ENCODE measurements around the gene SLC1A1.
"Not testable (repeated sequence)": the region's sequence is repeated elsewhere in the genome, so short reads cannot be mapped to it uniquely, and the experiment has no call there.

Gene SLC1A1

GRCh38 chr9:4537581-4537980, 47.3 kb downstream of the SLC1A1 start:
- peaks cover 0 to 7% (median 5%) of the 10 kb centered on the region in 3 donors for H3K9me3 ChIP-seq
- TF ChIP-seq CTCF (IDR thresholded peaks at IDR 0.05) = no peak
- intact Hi-C loops (cut with DNase I; ENCODE audit: low total_unique reads) = no loop called here
- H3K4me1 ChIP-seq = no peaks in the 10 kb centered on the region
- no peak for DNase-seq
- H3K27me3 ChIP-seq = no peaks in the 10 kb centered on the region
- H3K36me3 ChIP-seq = peaks cover 0 to 13% (median 10%) of the 10 kb centered on the region in 3 donors
- no peak overlapping the region for H3K4me3 ChIP-seq
- no peak overlapping the region for H3K27ac ChIP-seq

GRCh38 chr9:4538107-4538506, 47.8 kb downstream of the SLC1A1 start:
- Histone ChIP-seq H3K4me3 (no peak overlapping the region), H3K27me3 (no peaks in the 10 kb centered on the region), H3K9me3 (peaks cover 0 to 7% (median 5%) of the 10 kb centered on the region in 3 donors), H3K27ac (no peak overlapping the region), H3K4me1 (no peaks in the 10 kb centered on the region), H3K36me3 (peaks cover 0 to 13% (median 10%) of the 10 kb centered on the region in 3 donors)
- TF ChIP-seq CTCF (IDR thresholded peaks at IDR 0.05) = no peak
- no peak for DNase-seq
- intact Hi-C loops (cut with DNase I; ENCODE audit: low total_unique reads) = no loop called here

GRCh38 chr9:4538621-4539020, 48.4 kb downstream of the SLC1A1 start:
- Histone ChIP-seq H3K4me1 (no peaks in the 10 kb centered on the region), H3K27ac (no peak overlapping the region), H3K36me3 (peaks cover 0 to 13% (median 10%) of the 10 kb centered on the region in 3 donors), H3K9me3 (peaks cover 0 to 7% (median 5%) of the 10 kb centered on the region in 3 donors), H3K4me3 (no peak overlapping the region), H3K27me3 (no peaks in the 10 kb centered on the region)
- no peak for TF ChIP-seq CTCF (IDR thresholded peaks at IDR 0.05)
- intact Hi-C loops (cut with DNase I; ENCODE audit: low total_unique reads) = no loop called here
- DNase-seq = no peak

- Histone ChIP-seq H3K9me3 (peaks cover 0 to 7% (median 5%) of the 10 kb centered on the region in 3 donors), H3K4me3 (no peak overlapping the region), H3K36me3 (peaks cover 0 to 13% (median 10%) of the 10 kb centered on the region in 3 donors), H3K4me1 (peaks cover 0 to 5% (median 4%) of the 10 kb centered on the region in 4 donors), H3K27me3 (no peaks in the 10 kb centered on the region), H3K27ac (no peak overlapping the region)
- no peak for TF ChIP-seq CTCF (IDR thresholded peaks at IDR 0.05)
- no peak for DNase-seq
- intact Hi-C loops (cut with DNase I; ENCODE audit: low total_unique reads) = no loop called here
These were observed 50.2 kb downstream of the SLC1A1 start for GRCh38 chr9:4540425-4540824.

GRCh38 chr9:4541281-4541680, 51.0 kb downstream of the SLC1A1 start:
- no peak for TF ChIP-seq CTCF (IDR thresholded peaks at IDR 0.05)
- no peaks in the 10 kb centered on the region for H3K27me3 ChIP-seq
- no peak for DNase-seq
- H3K36me3 ChIP-seq = peaks cover 0 to 13% (median 10%) of the 10 kb centered on the region in 3 donors
- peaks cover 0 to 13% (median 8%) of the 10 kb centered on the region in 4 donors for H3K4me1 ChIP-seq
- no peak overlapping the region for H3K4me3 ChIP-seq
- peaks cover 0 to 7% (median 5%) of the 10 kb centered on the region in 3 donors for H3K9me3 ChIP-seq
- no peak overlapping the region for H3K27ac ChIP-seq
- intact Hi-C loops (cut with DNase I; ENCODE audit: low total_unique reads) = no loop called here

- Histone ChIP-seq H3K4me1 (peaks cover 0 to 19% (median 8%) of the 10 kb centered on the region in 4 donors), H3K27ac (no peak overlapping the region), H3K4me3 (no peak overlapping the region), H3K36me3 (peaks cover 0 to 13% (median 10%) of the 10 kb centered on the region in 3 donors), H3K9me3 (peaks cover 0 to 7% (median 5%) of the 10 kb centered on the region in 3 donors), H3K27me3 (no peaks in the 10 kb centered on the region)
- DNase-seq = no peak
- TF ChIP-seq CTCF (IDR thresholded peaks at IDR 0.05) = no peak
- intact Hi-C loops (cut with DNase I; ENCODE audit: low total_unique reads) = no loop called here
These were observed 51.6 kb downstream of the SLC1A1 start for GRCh38 chr9:4541856-4542255.

- intact Hi-C loops (cut with DNase I; ENCODE audit: low total_unique reads); H3K36me3 ChIP-seq; DNase-seq: not testable (repeated sequence)
These were observed 54.4 kb downstream of the SLC1A1 start for GRCh38 chr9:4544714-4545113.

More at GRCh38 chr9:4544714-4545113, 54.4 kb downstream of the SLC1A1 start:
- not testable (repeated sequence) for H3K27me3 ChIP-seq, H3K27ac ChIP-seq, H3K4me3 ChIP-seq, H3K9me3 ChIP-seq
- H3K4me1 ChIP-seq = peaks cover 0 to 42% (median 16%) of the 10 kb centered on the region in 4 donors
